Fibroblast of lung (primary cell): ENCODE results near the gene MAGI2. TPM values are rescaled to one million over a fixed set of nuclear protein-coding genes. Genes with fewer than 3 reads are reported as not detected.
A peak's percentile ranks its signal among the peaks of the same experiment; 100 is the strongest.

Experiments
- DNase-seq, 2 donors: peaks; one replicate each; pipeline versions ENCODE4 v3.0.0 to v3.0.0-alpha.2; 2010; ENCODE audit warnings: low read depth in 2 of 2
- H2AFZ ChIP-seq: 2 replicates; pipeline ENCODE4 v1.5.1; 2012; ENCODE audit warnings: low read length, control low read depth, inconsistent platforms
- H3K27ac ChIP-seq: 2 replicates; pipeline ENCODE4 v1.5.1; 2011; ENCODE audit warnings: low read length, control low read depth; ENCODE audit not compliant: insufficient read depth
- H3K27me3 ChIP-seq: 2 replicates; pipeline ENCODE4 v1.5.1; 2011; ENCODE audit warnings: mild to moderate bottlenecking, low read length; ENCODE audit not compliant: control insufficient read depth, insufficient read depth
- H3K36me3 ChIP-seq: 2 replicates; pipeline ENCODE4 v1.5.1; 2011; ENCODE audit warnings: low read length; ENCODE audit not compliant: control insufficient read depth, insufficient read depth
- H3K4me1 ChIP-seq: 2 replicates; pipeline ENCODE4 v1.5.1; 2011; ENCODE audit warnings: low read length; ENCODE audit not compliant: control insufficient read depth, insufficient read depth; ENCODE audit errors: extremely low read depth
- H3K4me2 ChIP-seq: 2 replicates; pipeline ENCODE4 v1.5.1; 2011; ENCODE audit warnings: low read length, control low read depth; ENCODE audit not compliant: insufficient read depth; ENCODE audit errors: extremely low read depth
- H3K4me3 ChIP-seq, 4 experiments: fragments of 200-600 bp in 1 of 4; sonication (generic) in 1 of 4; replicated peaks in 1 of 4; 2 replicates each; pipeline ENCODE4 v1.5.1; 2011 to 2016; ENCODE audit warnings: low read length in 4 of 4, low read depth in 3 of 4, mild to moderate bottlenecking in 3 of 4, control low read depth in 2 of 4, inconsistent platforms in 1 of 4, mixed read lengths in 1 of 4; ENCODE audit not compliant: insufficient read depth in 1 of 4; ENCODE audit errors: control extremely low read depth in 1 of 4
- H3K79me2 ChIP-seq: 2 replicates; pipeline ENCODE4 v1.5.1; 2012; ENCODE audit warnings: mild to moderate bottlenecking, low read length, inconsistent platforms; ENCODE audit not compliant: control insufficient read depth, insufficient read depth
- H3K9ac ChIP-seq: 2 replicates; pipeline ENCODE4 v1.5.1; 2011; ENCODE audit warnings: mild to moderate bottlenecking, low read length, control low read depth; ENCODE audit not compliant: insufficient read depth
- H3K9me3 ChIP-seq: 2 replicates; pipeline ENCODE4 v1.5.1; 2012; ENCODE audit warnings: low read depth, low read length; ENCODE audit not compliant: control insufficient read depth, insufficient read depth
- H4K20me1 ChIP-seq: 2 replicates; pipeline ENCODE4 v1.5.1; 2011; ENCODE audit warnings: low read length; ENCODE audit not compliant: control insufficient read depth, insufficient read depth; ENCODE audit errors: extremely low read depth
- CTCF ChIP-seq, 2 donors: IDR thresholded peaks in 1 of 2; conservative IDR thresholded peaks in 1 of 2; 1 replicate in 1 of 2; 2 replicates in 1 of 2; pipeline ENCODE4 v1.5.1; 2011 to 2012; ENCODE audit warnings: low read length in 2 of 2, control low read depth in 1 of 2, inconsistent platforms in 1 of 2, low read depth in 1 of 2, mild to moderate bottlenecking in 1 of 2
- EZH2 ChIP-seq: IDR thresholded peaks from 2 replicates; pipeline ENCODE4 v1.5.1; 2012; ENCODE audit warnings: low read length, control low read depth, mild to moderate bottlenecking; ENCODE audit errors: missing control alignments
- polyA plus RNA-seq, 2 donors: library from polyadenylated mRNA; depleted of rRNA in 1 of 2; stranded (reverse) in 1 of 2; unstranded in 1 of 2; fragments of >200 nt; gene quantifications; 2 replicates each; pipeline ENCODE4 v1.2.1, GENCODE V29; 2011 to 2012; ENCODE audit warnings: missing spikeins in 1 of 2
- total RNA-seq: library from RNA; depleted of rRNA; stranded (reverse); fragments of >200 nt; gene quantifications from 2 replicates; pipeline ENCODE4 v1.2.1, GENCODE V29; 2014

The MAGI2 gene
- total and polyA plus RNA-seq, 2 donors (not counting 1 experiment from before 2014, with no cell fraction given), result 1.8 to 17.0 TPM

GRCh38 chr7:78153285-78153684, 1300.2 kb downstream of the MAGI2 start:
- Histone ChIP-seq H3K79me2 (no peaks in the 10 kb centered on the region), H3K36me3 (no peaks in the 10 kb centered on the region)
- no peak for TF ChIP-seq CTCF (conservative IDR thresholded peaks at IDR 0.05 in 1 of 2, IDR thresholded peaks at IDR 0.05 in 1 of 2; ENCODE audit: low read depth in 1 of 2, low read length in 2 of 2)
- no peak for TF ChIP-seq EZH2

GRCh38 chr7:78151229-78151628, 1302.2 kb downstream of the MAGI2 start:
- DNase-seq, result peak; percentile 92 to 96
- H2AFZ ChIP-seq, result no peak overlapping the region
- H3K4me2 ChIP-seq, result no peak overlapping the region
- no peaks in the 10 kb centered on the region for H4K20me1 ChIP-seq
- no peak overlapping the region for H3K27ac ChIP-seq
- H3K9me3 ChIP-seq, result no peaks in the 10 kb centered on the region
- H3K36me3 ChIP-seq, result no peaks in the 10 kb centered on the region
- H3K4me3 ChIP-seq, result no peak overlapping the region
- no peaks in the 10 kb centered on the region for H3K79me2 ChIP-seq
- peaks cover 15% of the 10 kb centered on the region for H3K4me1 ChIP-seq
- H3K9ac ChIP-seq, result no peak overlapping the region
- TF ChIP-seq EZH2 (no peak), CTCF (conservative IDR thresholded peaks at IDR 0.05 in 1 of 2, IDR thresholded peaks at IDR 0.05 in 1 of 2; ENCODE audit: low read depth in 1 of 2, low read length in 2 of 2) (no peak)
- no peaks in the 10 kb centered on the region for H3K27me3 ChIP-seq

More at GRCh38 chr7:78153285-78153684, 1300.2 kb downstream of the MAGI2 start:
- DNase-seq, result no peak
- Histone ChIP-seq H2AFZ (no peak overlapping the region), H4K20me1 (no peaks in the 10 kb centered on the region), H3K4me3 (no peak overlapping the region), H3K27ac (no peak overlapping the region), H3K27me3 (no peaks in the 10 kb centered on the region), H3K4me2 (no peak overlapping the region), H3K9me3 (no peaks in the 10 kb centered on the region), H3K4me1 (peaks cover 15% of the 10 kb centered on the region), H3K9ac (no peak overlapping the region)

- H3K4me2 ChIP-seq, result peak overlapping the region; percentile 17
- DNase-seq, result peak; percentile 89 to 90
Measured at GRCh38 chr7:78149787-78150186, 1303.7 kb downstream of the MAGI2 start.

More at GRCh38 chr7:78149787-78150186, 1303.7 kb downstream of the MAGI2 start:
- H3K9me3 ChIP-seq, result no peaks in the 10 kb centered on the region
- H3K4me1 ChIP-seq, result peaks cover 15% of the 10 kb centered on the region
- no peak overlapping the region for H3K4me3 ChIP-seq
- H3K27me3 ChIP-seq, result no peaks in the 10 kb centered on the region
- no peaks in the 10 kb centered on the region for H3K36me3 ChIP-seq
- no peak overlapping the region for H3K9ac ChIP-seq
- no peak overlapping the region for H2AFZ ChIP-seq
- no peak overlapping the region for H3K27ac ChIP-seq
- TF ChIP-seq EZH2 (no peak), CTCF (conservative IDR thresholded peaks at IDR 0.05 in 1 of 2, IDR thresholded peaks at IDR 0.05 in 1 of 2; ENCODE audit: low read depth in 1 of 2, low read length in 2 of 2) (no peak)
- H4K20me1 ChIP-seq, result no peaks in the 10 kb centered on the region
- H3K79me2 ChIP-seq, result no peaks in the 10 kb centered on the region
